HEK293 (cell line): Measurements from ENCODE around the gene RPL22.

ENCODE experiments used
- EGR2 ChIP-seq: fragments of 450-650 bp; formaldehyde crosslinking; IDR thresholded peaks from 2 replicates; pipeline ENCODE4 v1.5.1; 2016; ENCODE audit warnings: low read depth, missing biosample characterization, missing genetic modification characterization
- GLIS1 ChIP-seq: fragments of 450-650 bp; formaldehyde crosslinking; IDR thresholded peaks from 2 replicates; pipeline ENCODE4 v1.5.1; 2016; ENCODE audit warnings: missing biosample characterization, missing genetic modification characterization
- HIC1 ChIP-seq: fragments of 450-650 bp; formaldehyde crosslinking; IDR thresholded peaks from 2 replicates; pipeline ENCODE4 v1.5.1; 2016; ENCODE audit warnings: missing biosample characterization, missing genetic modification characterization
- OVOL3 ChIP-seq: fragments of 450-650 bp; formaldehyde crosslinking; IDR thresholded peaks from 2 replicates; pipeline ENCODE4 v1.5.1; 2016; ENCODE audit warnings: missing biosample characterization, missing genetic modification characterization
- PRDM10 ChIP-seq: fragments of 450-650 bp; formaldehyde crosslinking; IDR thresholded peaks from 2 replicates; pipeline ENCODE4 v1.5.1; 2016; ENCODE audit warnings: missing biosample characterization, missing genetic modification characterization
- REPIN1 ChIP-seq: fragments of 450-650 bp; formaldehyde crosslinking; IDR thresholded peaks from 2 replicates; pipeline ENCODE4 v1.5.1; 2017; ENCODE audit warnings: missing biosample characterization, missing genetic modification characterization, low read depth
- SALL2 ChIP-seq: fragments of 450-650 bp; formaldehyde crosslinking; IDR thresholded peaks from 2 replicates; pipeline ENCODE4 v1.5.0; 2017; ENCODE audit warnings: missing biosample characterization, mild to moderate bottlenecking, missing genetic modification characterization, borderline replicate concordance
- TCF7L2 ChIP-seq: IDR thresholded peaks from 2 replicates; pipeline ENCODE4 v1.6.1; 2011; ENCODE audit warnings: low read depth, mild to moderate bottlenecking, inconsistent platforms, low read length, moderate library complexity, borderline replicate concordance
- WT1 ChIP-seq: fragments of 450-650 bp; formaldehyde crosslinking; IDR thresholded peaks from 2 replicates; pipeline ENCODE4 v1.5.1; 2016; ENCODE audit warnings: missing biosample characterization, missing genetic modification characterization
- ZBTB17 ChIP-seq: fragments of 450-650 bp; formaldehyde crosslinking; IDR thresholded peaks from 2 replicates; pipeline ENCODE4 v1.5.1; 2016; ENCODE audit warnings: missing biosample characterization, missing genetic modification characterization
- ZBTB44 ChIP-seq: fragments of 450-650 bp; IDR thresholded peaks from 2 replicates; pipeline ENCODE4 v1.5.1; 2018; ENCODE audit warnings: missing biosample characterization, mild to moderate bottlenecking, missing genetic modification characterization
- ZEB2 ChIP-seq: fragments of 450-650 bp; formaldehyde crosslinking; IDR thresholded peaks from 2 replicates; pipeline ENCODE4 v1.5.1; 2016; ENCODE audit warnings: missing biosample characterization, missing genetic modification characterization
- ZNF133 ChIP-seq: fragments of 450-650 bp; formaldehyde crosslinking; IDR thresholded peaks from 2 replicates; pipeline ENCODE4 v1.5.1; 2016; ENCODE audit warnings: missing biosample characterization, missing genetic modification characterization
- ZNF138 ChIP-seq: fragments of 450-650 bp; formaldehyde crosslinking; IDR thresholded peaks from 2 replicates; pipeline ENCODE4 v1.5.1; 2016; ENCODE audit warnings: missing biosample characterization, missing genetic modification characterization, borderline replicate concordance
- ZNF155 ChIP-seq: fragments of 450-650 bp; formaldehyde crosslinking; IDR thresholded peaks from 2 replicates; pipeline ENCODE4 v1.5.1; 2016; ENCODE audit warnings: missing biosample characterization, missing genetic modification characterization
- ZNF157 ChIP-seq: fragments of 450-650 bp; formaldehyde crosslinking; IDR thresholded peaks from 2 replicates; pipeline ENCODE4 v1.5.1; 2016; ENCODE audit warnings: missing biosample characterization, missing genetic modification characterization
- ZNF214 ChIP-seq: fragments of 450-650 bp; formaldehyde crosslinking; IDR thresholded peaks from 2 replicates; pipeline ENCODE4 v1.5.1; 2017; ENCODE audit warnings: missing biosample characterization, mild to moderate bottlenecking, missing genetic modification characterization, borderline replicate concordance
- ZNF248 ChIP-seq: fragments of 450-650 bp; formaldehyde crosslinking; IDR thresholded peaks from 2 replicates; pipeline ENCODE4 v1.5.1; 2017; ENCODE audit warnings: missing biosample characterization, missing genetic modification characterization
- ZNF488 ChIP-seq: fragments of 450-650 bp; formaldehyde crosslinking; IDR thresholded peaks from 2 replicates; pipeline ENCODE4 v1.5.1; 2016; ENCODE audit warnings: missing biosample characterization, missing genetic modification characterization
- ZNF513 ChIP-seq: fragments of 450-650 bp; IDR thresholded peaks from 2 replicates; pipeline ENCODE4 v1.5.1; 2018; ENCODE audit warnings: missing biosample characterization, missing genetic modification characterization
- ZNF521 ChIP-seq: fragments of 450-650 bp; formaldehyde crosslinking; IDR thresholded peaks from 2 replicates; pipeline ENCODE4 v1.5.1; 2017; ENCODE audit warnings: missing biosample characterization, mild to moderate bottlenecking, missing genetic modification characterization
- ZNF530 ChIP-seq: fragments of 450-650 bp; formaldehyde crosslinking; IDR thresholded peaks from 2 replicates; pipeline ENCODE4 v1.5.1; 2016; ENCODE audit warnings: low read depth, missing biosample characterization, missing genetic modification characterization
- ZNF549 ChIP-seq: fragments of 450-650 bp; IDR thresholded peaks from 2 replicates; pipeline ENCODE4 v1.5.1; 2018; ENCODE audit warnings: missing biosample characterization, missing genetic modification characterization, mild to moderate bottlenecking, inconsistent platforms, moderate library complexity
- ZNF555 ChIP-seq: fragments of 450-650 bp; formaldehyde crosslinking; conservative IDR thresholded peaks from 2 replicates; pipeline ENCODE4 v1.5.1; 2017; ENCODE audit warnings: missing biosample characterization, mild to moderate bottlenecking, missing genetic modification characterization, inconsistent platforms
- ZNF560 ChIP-seq: fragments of 450-650 bp; formaldehyde crosslinking; IDR thresholded peaks from 2 replicates; pipeline ENCODE4 v1.5.1; 2017; ENCODE audit warnings: missing biosample characterization, missing genetic modification characterization, borderline replicate concordance
- ZNF561 ChIP-seq: fragments of 450-650 bp; IDR thresholded peaks from 2 replicates; pipeline ENCODE4 v1.5.1; 2018; ENCODE audit warnings: missing biosample characterization, missing genetic modification characterization, borderline replicate concordance
- ZNF580 ChIP-seq: fragments of 450-650 bp; formaldehyde crosslinking; IDR thresholded peaks from 2 replicates; pipeline ENCODE4 v1.5.1; 2016; ENCODE audit warnings: missing biosample characterization, missing genetic modification characterization
- ZNF629 ChIP-seq: fragments of 450-650 bp; formaldehyde crosslinking; IDR thresholded peaks from 2 replicates; pipeline ENCODE4 v1.5.1; 2017; ENCODE audit warnings: missing biosample characterization, missing genetic modification characterization
- ZNF768 ChIP-seq: fragments of 450-650 bp; formaldehyde crosslinking; IDR thresholded peaks from 2 replicates; pipeline ENCODE4 v1.5.1; 2018; ENCODE audit warnings: missing biosample characterization, mild to moderate bottlenecking, missing genetic modification characterization

RPL22 gene

GRCh38 chr1:6234502-6235295 is 35.3 kb upstream of the RPL22 start (continued):
- TF ChIP-seq ZNF560 (tag by site-specific recombination) (no peak), ZNF157 (no peak), ZNF133 (tag by site-specific recombination) (no peak), ZNF561 (tag by site-specific recombination) (no peak), ZBTB17 (tag by site-specific recombination) (peak; percentile 80), REPIN1 (tag by site-specific recombination) (no peak), PRDM10 (tag by site-specific recombination) (peak; percentile 78), ZNF629 (tag by site-specific recombination) (peak; percentile 77), ZNF521 (tag by site-specific recombination) (no peak), ZNF248 (no peak), SALL2 (tag by site-specific recombination) (no peak), ZNF155 (no peak), ZNF488 (no peak), ZBTB44 (tag by site-specific recombination) (no peak), WT1 (tag by site-specific recombination) (no peak), HIC1 (tag by site-specific recombination) (no peak), ZEB2 (peak; percentile 46; the same call in 1 of the 2 replicates), ZNF530 (tag by site-specific recombination) (no peak), ZNF549 (tag by site-specific recombination) (no peak), GLIS1 (peak; percentile 70), ZNF513 (tag by site-specific recombination) (no peak), ZNF580 (no peak), ZNF768 (tag by site-specific recombination) (peak; percentile 79; the same call in 1 of the 2 replicates), TCF7L2 (no peak), ZNF138 (no peak), ZNF214 (tag by site-specific recombination) (no peak), OVOL3 (tag by site-specific recombination) (no peak), ZNF555 (tag by site-specific recombination) (no peak), EGR2 (tag by site-specific recombination) (no peak)
